Heart left ventricle (tissue), 16 donors: ENCODE results near the gene TNRC6B. TPM values are rescaled to one million over a fixed set of nuclear protein-coding genes. Genes with fewer than 3 reads are reported as not detected.
A peak's percentile ranks its signal among the peaks of the same experiment; 100 is the strongest.

Source experiments
- ATAC-seq, 4 donors: fragments of 200-7000 bp; cut with Tn5 transposase; one replicate each; pipeline ENCODE4 v1.9.1; 2020 to 2022; ENCODE audit warnings: moderate library complexity in 4 of 4, mild to moderate bottlenecking in 3 of 4, moderate number of reproducible peaks in 1 of 4
- DNase-seq, 5 donors: peaks; one replicate each; pipeline ENCODE4 v3.0.0-alpha.2; 2020
- H3K27ac ChIP-seq, 12 donors: fragments of 200-600 bp; sonication (generic) in 4 of 12; one replicate each; pipeline versions ENCODE4 v1.5.0 to v1.8.0; 2016 to 2022; ENCODE audit warnings: mild to moderate bottlenecking in 2 of 12
- H3K27me3 ChIP-seq, 9 donors: fragments of 200-600 bp; sonication (generic) in 2 of 9; one replicate each; pipeline versions ENCODE4 v1.5.1 to v1.8.0; 2016 to 2022; ENCODE audit warnings: mild to moderate bottlenecking in 3 of 9
- H3K36me3 ChIP-seq, 9 donors: fragments of 200-600 bp; sonication (generic) in 2 of 9; one replicate each; pipeline versions ENCODE4 v1.5.0 to v1.8.0; 2018 to 2022; ENCODE audit warnings: mild to moderate bottlenecking in 2 of 9
- H3K4me1 ChIP-seq, 12 donors: fragments of 200-600 bp; sonication (generic) in 4 of 12; one replicate each; pipeline versions ENCODE4 v1.5.0 to v1.8.0; 2016 to 2022; ENCODE audit warnings: mild to moderate bottlenecking in 3 of 12
- H3K4me3 ChIP-seq, 12 donors: fragments of 200-600 bp; sonication (generic) in 4 of 12; one replicate each; pipeline versions ENCODE4 v1.5.0 to v1.8.0; 2017 to 2022; ENCODE audit warnings: mild to moderate bottlenecking in 9 of 12, moderate library complexity in 4 of 12
- H3K9me3 ChIP-seq, 12 donors: fragments of 200-600 bp; sonication (generic) in 4 of 12; one replicate each; pipeline versions ENCODE4 v1.5.0 to v1.8.0; 2016 to 2022; ENCODE audit warnings: mild to moderate bottlenecking in 1 of 12
- POLR2A ChIP-seq, 2 donors: fragments of 450-650 bp; IDR thresholded peaks; one replicate each; pipeline ENCODE4 v1.6.1; 2017; ENCODE audit warnings: antibody characterized with exemption in 2 of 2, mild to moderate bottlenecking in 2 of 2, moderate library complexity in 2 of 2
- WGBS, 4 donors: extraction: QIAGEN DNeasy Blood & Tissue Kit in 2 of 4; methylation state at CpG; one replicate each; pipeline versions ENCODE4 v1.1.5 to v1.1.7; 2013 to 2018; 5-methylcytosine and 5-hydroxymethylcytosine counted together
- intact Hi-C, 10 donors: fragments of 100-400 bp; cut with DNase I; formaldehyde crosslinking; loops; one replicate each; pipeline versions ENCODE4 v1.11.1 to v1.14.2; 2022
- polyA plus RNA-seq, 2 donors: library from polyadenylated mRNA; stranded (reverse); fragments of 200-250 nt; gene quantifications; one replicate each; pipeline ENCODE4 v1.2.3, GENCODE V29; 2013
- total RNA-seq, 9 donors: library from RNA; depleted of rRNA in 2 of 9; stranded (reverse); fragments of >200 nt in 2 of 9; fragmentation: NEBNext Ultra II Directional in 3 of 9; extraction: Animal tissue kit (Norgen Biotek cat#: 25700) in 3 of 9; gene quantifications; one replicate each; pipeline versions ENCODE4 v1.1.0 to v1.2.4, GENCODE V29; 2016 to 2023
- TF ChIP-seq, protein P1 (sequence below), 12 donors: fragments of 200-600 bp; sonication (generic) in 4 of 12; IDR thresholded peaks; one replicate each; pipeline versions ENCODE4 v1.5.0 to v1.8.0; 2018 to 2022; ENCODE audit warnings: antibody characterized with exemption in 12 of 12, mild to moderate bottlenecking in 5 of 12
- donor health status: ischemic (EF 13 %, LVEDD 7.1; RV severe dilation, severe dysfunction).
- donor health status: healthy with polysubstance abuse.
- donor health status: DM: no; HTN: yes; CAD: no.
- donor health status: DM: no; HTN: no; CAD: no.
- donor health status: ischemic (EF 25% LVEDD 6.9; RV normal size, moderate dysfunction).
- donor health status: ischemic (EF 25% LVEDD 5.7; RV mildly dilated, moderate dysfunction).
- donor health status: healthy.
- donor health status: DM: yes; HTN: yes; CAD: no.
- donor health status: ischemic (EF 35%, LVEDD 5.7; RV mildly dilated, moderate dysfunction).
- donor health status: nonischemic (EF 11% LVEDD 7.7; RV severe dilation, severe dysfunction).
- donor health status: DM: yes; HTN: yes; CAD: no.
- donor health status: PGD.
- donor health status: ischemic (EF 29% LVEDD 5.4; RV normal size, mild dysfunction).
- donor health status: nonischemic (EF 23%, LVEDD 6.1; RV moderate dilation, normal function).

The TNRC6B gene
- total and polyA plus RNA-seq, 11 donors = 13.2 to 62.4 (median 39.3) TPM

DNA sequence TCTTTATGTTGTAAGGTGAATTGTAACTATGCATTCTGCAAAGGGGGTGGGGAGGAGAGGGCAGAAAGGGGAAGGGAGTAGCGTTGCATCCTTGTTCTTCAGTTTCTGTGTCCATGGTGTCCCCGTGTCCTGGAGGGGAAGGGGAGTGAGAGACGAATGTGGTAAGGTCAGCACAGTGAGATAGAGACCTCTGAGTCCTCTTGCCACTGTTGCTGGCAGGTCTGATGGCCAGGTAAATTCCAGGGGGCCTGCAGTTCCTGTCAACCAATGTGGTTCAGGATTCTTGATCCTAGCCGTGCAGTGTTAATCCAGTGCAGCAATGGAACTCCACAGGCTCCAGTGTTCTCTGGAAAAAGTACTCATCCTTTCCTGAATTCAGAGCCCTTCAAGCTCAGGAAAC is 154.0 kb downstream of the TNRC6B start:
- peaks cover 0 to 51% (median 4%) of the 10 kb centered on the region in 12 donors for H3K4me1 ChIP-seq
- peaks cover 0 to 60% (median 22%) of the 10 kb centered on the region in 9 donors for H3K36me3 ChIP-seq
- ATAC-seq (no peak), DNase-seq (no peak)
- 77 to 82% (median 79%) methylated on average over 4 of the region's 4 CpGs for WGBS, 4 donors
- no peaks in the 10 kb centered on the region for H3K9me3 ChIP-seq
- no peak overlapping the region for H3K4me3 ChIP-seq
- intact Hi-C loops = no loop called here
- no peak for TF ChIP-seq POLR2A (IDR thresholded peaks at IDR 0.05)
- H3K27me3 ChIP-seq = no peaks in the 10 kb centered on the region
- peak overlapping the region in 1 of 12 donors; percentile 15 for H3K27ac ChIP-seq

DNA sequence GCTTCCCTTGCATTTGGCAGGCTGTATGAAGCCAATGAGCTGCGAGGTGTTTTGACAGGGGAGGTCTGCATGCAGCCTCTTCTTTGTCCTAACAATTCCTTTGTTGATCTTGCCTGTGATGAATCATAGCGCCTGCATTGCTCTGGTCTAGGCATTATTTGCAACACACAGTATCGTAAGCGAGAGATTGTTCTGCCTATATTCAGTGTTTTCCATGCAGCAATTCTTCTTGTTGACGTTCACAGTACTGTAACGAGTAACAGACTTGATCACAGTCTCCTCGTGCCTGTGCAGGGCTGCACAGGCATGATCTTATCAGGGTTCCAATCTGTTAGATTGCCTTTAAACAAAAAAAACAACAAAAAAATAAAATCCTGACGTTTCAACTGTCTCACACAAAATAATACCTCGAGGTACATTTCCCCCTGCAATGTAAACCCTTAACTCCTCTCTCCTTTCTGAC is 154.6 kb downstream of the TNRC6B start:
- Histone ChIP-seq H3K27me3 (no peaks in the 10 kb centered on the region), H3K4me3 (no peak overlapping the region), H3K4me1 (peaks cover 0 to 46% (median 0%) of the 10 kb centered on the region in 12 donors), H3K27ac (peak overlapping the region in 1 of 12 donors; percentile 15), H3K36me3 (peaks cover 0 to 55% (median 23%) of the 10 kb centered on the region in 9 donors), H3K9me3 (no peaks in the 10 kb centered on the region)
- intact Hi-C loops = no loop called here
- DNase-seq = no peak
- ATAC-seq = no peak
- WGBS, 4 donors = 79 to 82% (median 81%) methylated on average over 9 of the region's 9 CpGs
- TF ChIP-seq, protein P1, sequence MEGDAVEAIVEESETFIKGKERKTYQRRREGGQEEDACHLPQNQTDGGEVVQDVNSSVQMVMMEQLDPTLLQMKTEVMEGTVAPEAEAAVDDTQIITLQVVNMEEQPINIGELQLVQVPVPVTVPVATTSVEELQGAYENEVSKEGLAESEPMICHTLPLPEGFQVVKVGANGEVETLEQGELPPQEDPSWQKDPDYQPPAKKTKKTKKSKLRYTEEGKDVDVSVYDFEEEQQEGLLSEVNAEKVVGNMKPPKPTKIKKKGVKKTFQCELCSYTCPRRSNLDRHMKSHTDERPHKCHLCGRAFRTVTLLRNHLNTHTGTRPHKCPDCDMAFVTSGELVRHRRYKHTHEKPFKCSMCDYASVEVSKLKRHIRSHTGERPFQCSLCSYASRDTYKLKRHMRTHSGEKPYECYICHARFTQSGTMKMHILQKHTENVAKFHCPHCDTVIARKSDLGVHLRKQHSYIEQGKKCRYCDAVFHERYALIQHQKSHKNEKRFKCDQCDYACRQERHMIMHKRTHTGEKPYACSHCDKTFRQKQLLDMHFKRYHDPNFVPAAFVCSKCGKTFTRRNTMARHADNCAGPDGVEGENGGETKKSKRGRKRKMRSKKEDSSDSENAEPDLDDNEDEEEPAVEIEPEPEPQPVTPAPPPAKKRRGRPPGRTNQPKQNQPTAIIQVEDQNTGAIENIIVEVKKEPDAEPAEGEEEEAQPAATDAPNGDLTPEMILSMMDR (IDR thresholded peaks at IDR 0.05) = no peak
- no peak for TF ChIP-seq POLR2A (IDR thresholded peaks at IDR 0.05)

DNA sequence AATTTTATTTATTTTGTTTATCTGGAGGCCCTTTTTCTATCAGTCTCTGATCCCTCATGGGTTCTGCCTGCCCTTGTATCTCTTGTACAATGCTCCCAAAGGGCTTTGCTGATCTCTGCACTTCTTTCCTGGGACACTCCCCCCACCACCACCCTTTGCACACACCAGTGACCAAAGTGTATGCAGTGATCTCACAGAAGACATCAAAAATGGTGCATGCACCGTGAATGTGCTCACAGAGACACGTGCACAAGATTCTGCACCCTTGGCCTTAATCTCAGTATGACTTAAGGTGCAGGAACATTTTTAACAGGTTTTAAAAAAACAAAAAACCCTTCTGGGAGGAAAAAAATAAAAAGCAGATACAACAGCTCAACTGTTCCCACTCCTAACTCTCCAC is 156.3 kb downstream of the TNRC6B start:
- no peak overlapping the region for H3K4me3 ChIP-seq
- no peaks in the 10 kb centered on the region for H3K27me3 ChIP-seq
- intact Hi-C loops = no loop called here
- no peak for TF ChIP-seq POLR2A (IDR thresholded peaks at IDR 0.05)
- TF ChIP-seq, protein P1 (IDR thresholded peaks at IDR 0.05) = no peak
- DNase-seq (no peak), ATAC-seq (no peak)
- peaks cover 0 to 43% (median 0%) of the 10 kb centered on the region in 12 donors for H3K4me1 ChIP-seq
- H3K36me3 ChIP-seq = peaks cover 0 to 45% (median 22%) of the 10 kb centered on the region in 9 donors
- H3K9me3 ChIP-seq = no peaks in the 10 kb centered on the region
- peak overlapping the region in 1 of 12 donors; percentile 60 for H3K27ac ChIP-seq
- 85 to 87% (median 86%) methylated on average over 2 of the region's 2 CpGs for WGBS, 4 donors

DNA sequence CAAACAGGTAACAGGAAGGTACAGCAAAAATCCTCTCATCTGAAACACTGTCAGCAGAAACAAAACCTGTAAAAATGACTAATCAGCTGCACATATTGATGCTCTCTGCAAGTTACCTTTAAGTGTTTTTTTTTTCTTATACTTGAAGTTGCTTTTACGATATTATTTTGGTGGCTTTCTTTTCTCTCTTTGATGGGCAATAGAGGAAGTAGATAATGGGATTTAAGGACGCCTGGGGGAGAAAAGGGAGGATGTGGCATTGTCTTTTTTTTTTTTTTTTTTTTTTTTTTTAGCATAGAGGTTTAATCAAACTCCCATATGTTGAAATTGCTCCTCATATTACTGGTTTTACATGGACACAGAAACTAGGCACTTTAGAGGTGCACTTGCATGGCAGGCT is 157.2 kb downstream of the TNRC6B start:
- WGBS, 4 donors = 32 to 62% (median 52%) methylated on average over 2 of the region's 2 CpGs
- Histone ChIP-seq H3K36me3 (peaks cover 0 to 41% (median 22%) of the 10 kb centered on the region in 9 donors), H3K4me1 (peaks cover 0 to 39% (median 0%) of the 10 kb centered on the region in 12 donors), H3K4me3 (no peak overlapping the region), H3K9me3 (no peaks in the 10 kb centered on the region), H3K27ac (no peak overlapping the region), H3K27me3 (no peaks in the 10 kb centered on the region)
- DNase-seq (no peak), ATAC-seq (no peak)
- intact Hi-C loops = no loop called here
- TF ChIP-seq, protein P1 (IDR thresholded peaks at IDR 0.05) = no peak
- no peak for TF ChIP-seq POLR2A (IDR thresholded peaks at IDR 0.05)

DNA sequence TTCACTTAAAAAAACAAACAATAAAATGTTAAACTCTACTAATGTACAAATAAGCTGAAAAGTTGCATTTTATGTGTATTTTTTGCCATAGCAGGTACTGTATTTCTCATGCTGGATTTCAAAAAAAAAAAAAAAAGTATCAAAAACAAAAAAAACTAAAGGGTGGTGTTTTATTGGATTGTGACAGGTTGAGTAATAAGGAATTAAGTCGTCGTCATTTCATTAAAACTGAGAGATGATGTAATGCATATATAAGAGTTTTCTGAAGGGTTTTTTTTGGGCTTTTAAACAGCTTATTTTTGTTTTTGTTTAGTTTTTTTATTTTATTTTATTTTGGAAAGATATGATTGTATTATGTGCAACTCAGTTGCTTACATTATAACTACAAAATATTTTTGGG is 157.6 kb downstream of the TNRC6B start:
- intact Hi-C loops = no loop called here
- DNase-seq (no peak), ATAC-seq (no peak)
- no peak for TF ChIP-seq POLR2A (IDR thresholded peaks at IDR 0.05)
- TF ChIP-seq, protein P1 (IDR thresholded peaks at IDR 0.05) = no peak
- Histone ChIP-seq H3K4me1 (peaks cover 0 to 34% (median 0%) of the 10 kb centered on the region in 12 donors), H3K36me3 (peaks cover 0 to 37% (median 17%) of the 10 kb centered on the region in 9 donors), H3K9me3 (no peaks in the 10 kb centered on the region), H3K27me3 (no peaks in the 10 kb centered on the region), H3K27ac (no peak overlapping the region), H3K4me3 (no peak overlapping the region)
- 68 to 79% (median 70%) methylated on average over 2 of the region's 2 CpGs for whole genome bisulfite sequencing, 4 donors
